Activated naive CD8-positive, alpha-beta T cell treated with anti-CD3 and anti-CD28 coated beads for 36 hours (primary cell): Measurements from ENCODE around the gene PNPLA2. TPM values are rescaled to one million over a fixed set of nuclear protein-coding genes. Genes with fewer than 3 reads are reported as not detected.

Experiments used
- DNase-seq: peaks from one replicate; pipeline ENCODE4 v3.0.0; 2021
- H3K27ac Mint-ChIP-seq: one replicate; pipeline ENCODE4 v1.8.0; 2022; ENCODE audit warnings: mild to moderate bottlenecking, moderate library complexity, mixed read lengths
- H3K27me3 Mint-ChIP-seq: one replicate; pipeline ENCODE4 v1.8.0; 2022; ENCODE audit warnings: mild to moderate bottlenecking, mixed read lengths
- H3K36me3 Mint-ChIP-seq: one replicate; pipeline ENCODE4 v1.8.0; 2021; ENCODE audit warnings: mild to moderate bottlenecking, mixed read lengths
- H3K4me1 Mint-ChIP-seq: one replicate; pipeline ENCODE4 v1.8.0; 2021; ENCODE audit warnings: mixed read lengths
- H3K4me3 Mint-ChIP-seq: one replicate; pipeline ENCODE4 v1.8.0; 2022; ENCODE audit warnings: mild to moderate bottlenecking, moderate library complexity, mixed read lengths
- H3K9me3 Mint-ChIP-seq: one replicate; pipeline ENCODE4 v1.8.0; 2022; ENCODE audit warnings: mixed read lengths
- total RNA-seq, 2 experiments: library from RNA; stranded (reverse); gene quantifications; one replicate each; pipeline ENCODE4 v1.2.3, GENCODE V29; 2021

PNPLA2 gene
- total RNA-seq, 2 experiments from 2014 or later = 32.7 to 34.7 TPM

- Mint-ChIP-seq H3K4me1 (peaks cover 16% of the 10 kb centered on the region), H3K27me3 (no peaks in the 10 kb centered on the region), H3K27ac (no peak overlapping the region), H3K4me3 (no peak overlapping the region), H3K9me3 (no peaks in the 10 kb centered on the region), H3K36me3 (peaks cover 4% of the 10 kb centered on the region)
- no peak for DNase-seq
These were observed 16.6 kb upstream of the PNPLA2 start for GRCh38 chr11:802018-802617.

GRCh38 chr11:802693-803466 is 15.8 kb upstream of the PNPLA2 start:
- peaks cover 6% of the 10 kb centered on the region for H3K36me3 Mint-ChIP-seq
- H3K4me1 Mint-ChIP-seq = peaks cover 19% of the 10 kb centered on the region
- H3K9me3 Mint-ChIP-seq = no peaks in the 10 kb centered on the region
- no peak overlapping the region for H3K27ac Mint-ChIP-seq
- no peak for DNase-seq
- H3K4me3 Mint-ChIP-seq = no peak overlapping the region
- no peaks in the 10 kb centered on the region for H3K27me3 Mint-ChIP-seq

GRCh38 chr11:803467-803742 is 15.3 kb upstream of the PNPLA2 start:
- peaks cover 7% of the 10 kb centered on the region for H3K36me3 Mint-ChIP-seq
- no peak for DNase-seq
- H3K27ac Mint-ChIP-seq = no peak overlapping the region
- no peak overlapping the region for H3K4me3 Mint-ChIP-seq
- H3K9me3 Mint-ChIP-seq = no peaks in the 10 kb centered on the region
- no peaks in the 10 kb centered on the region for H3K27me3 Mint-ChIP-seq
- peaks cover 22% of the 10 kb centered on the region for H3K4me1 Mint-ChIP-seq

GRCh38 chr11:803770-804598 is 14.7 kb upstream of the PNPLA2 start:
- DNase-seq = no peak
- no peaks in the 10 kb centered on the region for H3K27me3 Mint-ChIP-seq
- H3K9me3 Mint-ChIP-seq = no peaks in the 10 kb centered on the region
- H3K36me3 Mint-ChIP-seq = peaks cover 7% of the 10 kb centered on the region
- H3K27ac Mint-ChIP-seq = peak overlapping the region; percentile 60
- H3K4me3 Mint-ChIP-seq = peak overlapping the region; percentile 83
- peaks cover 22% of the 10 kb centered on the region for H3K4me1 Mint-ChIP-seq

GRCh38 chr11:804599-804964 is 14.1 kb upstream of the PNPLA2 start:
- no peak for DNase-seq
- H3K9me3 Mint-ChIP-seq = no peaks in the 10 kb centered on the region
- peaks cover 22% of the 10 kb centered on the region for H3K4me1 Mint-ChIP-seq
- peak overlapping the region; percentile 60 for H3K27ac Mint-ChIP-seq
- H3K27me3 Mint-ChIP-seq = no peaks in the 10 kb centered on the region
- peaks cover 7% of the 10 kb centered on the region for H3K36me3 Mint-ChIP-seq
- H3K4me3 Mint-ChIP-seq = peak overlapping the region; percentile 83

GRCh38 chr11:808427-809286 is 10.1 kb upstream of the PNPLA2 start:
- peaks cover 40% of the 10 kb centered on the region for H3K4me1 Mint-ChIP-seq

GRCh38 chr11:809287-810039 is 9.3 kb upstream of the PNPLA2 start, which contains the start of gene RPLP2:
RPLP2 (plus strand) TSS chr11:809967; CDS start chr11:810235, 268 bp downstream.
- Mint-ChIP-seq H3K4me1 (peaks cover 38% of the 10 kb centered on the region), H3K36me3 (peaks cover 41% of the 10 kb centered on the region), H3K27me3 (peaks cover 7% of the 10 kb centered on the region), H3K9me3 (no peaks in the 10 kb centered on the region), H3K27ac (peak within 1 kb of the TSS; percentile 94), H3K4me3 (peak within 1 kb of the TSS; percentile 88)
- peak; percentile 98 for DNase-seq

More at GRCh38 chr11:808427-809286, 10.1 kb upstream of the PNPLA2 start:
- DNase-seq = no peak
- Mint-ChIP-seq H3K4me3 (peak overlapping the region; percentile 88), H3K27me3 (peaks cover 7% of the 10 kb centered on the region), H3K9me3 (no peaks in the 10 kb centered on the region), H3K27ac (peak overlapping the region; percentile 91), H3K36me3 (peaks cover 38% of the 10 kb centered on the region)

GRCh38 chr11:810040-810567 is 8.6 kb upstream of the PNPLA2 start:
- DNase-seq = no peak
- Mint-ChIP-seq H3K4me3 (peak overlapping the region; percentile 88), H3K27ac (peak overlapping the region; percentile 94), H3K36me3 (peaks cover 41% of the 10 kb centered on the region), H3K27me3 (peaks cover 7% of the 10 kb centered on the region), H3K9me3 (no peaks in the 10 kb centered on the region), H3K4me1 (peaks cover 37% of the 10 kb centered on the region)

GRCh38 chr11:811446-812245 is 7.1 kb upstream of the PNPLA2 start:
- no peak for DNase-seq
- H3K4me3 Mint-ChIP-seq = peak overlapping the region; percentile 88
- peak overlapping the region; percentile 94 for H3K27ac Mint-ChIP-seq
- H3K9me3 Mint-ChIP-seq = no peaks in the 10 kb centered on the region
- H3K27me3 Mint-ChIP-seq = peaks cover 7% of the 10 kb centered on the region
- H3K4me1 Mint-ChIP-seq = peaks cover 32% of the 10 kb centered on the region
- peaks cover 39% of the 10 kb centered on the region for H3K36me3 Mint-ChIP-seq

GRCh38 chr11:812390-812789 is 6.3 kb upstream of the PNPLA2 start:
- Mint-ChIP-seq H3K36me3 (peaks cover 39% of the 10 kb centered on the region), H3K9me3 (no peaks in the 10 kb centered on the region), H3K4me3 (peak overlapping the region; percentile 88), H3K27ac (peak overlapping the region; percentile 94), H3K4me1 (peaks cover 32% of the 10 kb centered on the region), H3K27me3 (peaks cover 7% of the 10 kb centered on the region)
- no peak for DNase-seq

- Mint-ChIP-seq H3K4me3 (peak overlapping the region; percentile 88), H3K27me3 (peaks cover 7% of the 10 kb centered on the region), H3K9me3 (no peaks in the 10 kb centered on the region), H3K36me3 (peaks cover 36% of the 10 kb centered on the region), H3K4me1 (peaks cover 27% of the 10 kb centered on the region), H3K27ac (peak overlapping the region; percentile 94)
- DNase-seq = no peak
These were observed 5.7 kb upstream of the PNPLA2 start for GRCh38 chr11:813072-813455.

- peak overlapping the region; percentile 71 for H3K27ac Mint-ChIP-seq
- peaks cover 7% of the 10 kb centered on the region for H3K27me3 Mint-ChIP-seq
- H3K36me3 Mint-ChIP-seq = peaks cover 36% of the 10 kb centered on the region
- peak overlapping the region; percentile 1 for H3K4me3 Mint-ChIP-seq
- H3K9me3 Mint-ChIP-seq = no peaks in the 10 kb centered on the region
- DNase-seq = no peak
- peaks cover 27% of the 10 kb centered on the region for H3K4me1 Mint-ChIP-seq
These were observed 5.1 kb upstream of the PNPLA2 start for GRCh38 chr11:813456-814096.
